ENCODE results near the gene UBE2E2. TPM values are rescaled to one million over a fixed set of nuclear protein-coding genes. Genes with fewer than 3 reads are reported as not detected.

UBE2E2 gene
- total RNA-seq, 1 experiment from 2014 or later, result 17.5 TPM

GRCh38 chr3:23389089-23389488 lies 186.0 kb downstream of the UBE2E2 start:
- no peak for DNase-seq (ENCODE audit: low read depth)

GRCh38 chr3:23389686-23390085 lies 186.6 kb downstream of the UBE2E2 start:
- no peak for DNase-seq (ENCODE audit: low read depth)

GRCh38 chr3:23390446-23390845 lies 187.3 kb downstream of the UBE2E2 start:
- DNase-seq (ENCODE audit: low read depth), result no peak

- no peak for DNase-seq (ENCODE audit: low read depth)
Observed at GRCh38 chr3:23390989-23391553, 187.9 kb downstream of the UBE2E2 start.

- no peak for DNase-seq (ENCODE audit: low read depth)
Observed at GRCh38 chr3:23395115-23395514, 192.0 kb downstream of the UBE2E2 start.

GRCh38 chr3:23396746-23397145 lies 193.6 kb downstream of the UBE2E2 start:
- no peak for DNase-seq (ENCODE audit: low read depth)

GRCh38 chr3:23399221-23399620 lies 196.1 kb downstream of the UBE2E2 start:
- DNase-seq (ENCODE audit: low read depth), result no peak

GRCh38 chr3:23402728-23403492 lies 199.8 kb downstream of the UBE2E2 start:
- DNase-seq (ENCODE audit: low read depth), result peak; percentile 33

GRCh38 chr3:23404246-23404645 lies 201.1 kb downstream of the UBE2E2 start:
- peak; percentile 26 for DNase-seq (ENCODE audit: low read depth)

- no peak for DNase-seq (ENCODE audit: low read depth)
Observed at GRCh38 chr3:23405081-23405480, 202.0 kb downstream of the UBE2E2 start.

GRCh38 chr3:23406601-23407000 lies 203.5 kb downstream of the UBE2E2 start:
- DNase-seq (ENCODE audit: low read depth), result no peak

GRCh38 chr3:23418026-23418425 lies 214.9 kb downstream of the UBE2E2 start:
- DNase-seq (ENCODE audit: low read depth), result no peak

GRCh38 chr3:23421811-23422516 lies 218.8 kb downstream of the UBE2E2 start:
- peak; percentile 26 for DNase-seq (ENCODE audit: low read depth)

GRCh38 chr3:23422517-23422851 lies 219.4 kb downstream of the UBE2E2 start:
- no peak for DNase-seq (ENCODE audit: low read depth)

GRCh38 chr3:23425410-23425809 lies 222.3 kb downstream of the UBE2E2 start:
- DNase-seq (ENCODE audit: low read depth), result no peak

GRCh38 chr3:23430781-23431398 lies 227.8 kb downstream of the UBE2E2 start:
- DNase-seq (ENCODE audit: low read depth), result peak; percentile 8

- DNase-seq (ENCODE audit: low read depth), result no peak
Observed at GRCh38 chr3:23431764-23432163, 228.6 kb downstream of the UBE2E2 start.

GRCh38 chr3:23435318-23435717 lies 232.2 kb downstream of the UBE2E2 start:
- DNase-seq (ENCODE audit: low read depth), result peak; percentile 33

- no peak for DNase-seq (ENCODE audit: low read depth)
Observed at GRCh38 chr3:23435904-23436303, 232.8 kb downstream of the UBE2E2 start.

- no peak for DNase-seq (ENCODE audit: low read depth)
Observed at GRCh38 chr3:23437484-23438145, 234.5 kb downstream of the UBE2E2 start.

GRCh38 chr3:23438657-23439056 lies 235.5 kb downstream of the UBE2E2 start:
- DNase-seq (ENCODE audit: low read depth), result no peak

GRCh38 chr3:23439080-23439479 lies 236.0 kb downstream of the UBE2E2 start:
- DNase-seq (ENCODE audit: low read depth), result no peak
